ENCODE data around the gene SUN1.

SUN1 gene

DNA sequence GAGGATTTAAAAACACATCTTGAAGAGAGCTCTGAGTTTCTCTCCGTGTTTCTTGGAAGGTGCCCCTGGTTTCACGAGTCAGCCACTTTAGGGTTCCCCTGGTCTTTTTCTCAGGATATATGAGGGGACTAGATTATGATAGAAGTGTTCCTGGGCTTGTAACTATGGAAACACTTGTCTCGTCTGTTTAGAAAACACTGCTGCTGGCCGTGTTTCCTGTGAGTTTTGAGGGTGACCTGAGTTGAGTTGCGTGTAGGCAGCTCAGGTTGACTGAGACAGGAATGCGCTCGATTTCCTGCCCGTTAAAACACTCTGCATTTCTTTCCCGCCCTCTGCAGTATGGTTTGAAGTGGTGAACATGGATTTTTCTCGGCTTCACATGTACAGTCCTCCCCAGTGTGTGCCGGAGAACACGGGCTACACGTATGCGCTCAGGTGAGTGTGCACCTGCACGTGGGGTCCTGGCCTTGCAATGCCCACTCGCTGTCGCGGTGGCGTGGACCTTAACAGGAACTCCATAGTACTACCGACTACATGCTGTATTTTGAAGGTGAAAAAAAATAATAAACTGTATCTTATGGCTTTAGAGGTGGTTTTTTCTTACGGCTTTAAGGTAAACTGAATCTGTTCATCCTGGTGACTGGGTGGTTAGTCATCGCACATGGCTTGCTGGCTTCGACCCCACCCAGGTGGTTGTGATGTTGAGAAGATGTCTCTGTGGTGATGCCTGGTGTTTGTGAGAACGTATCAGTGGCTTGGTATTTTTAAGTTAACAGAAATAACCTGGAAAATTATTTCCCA, at the start of gene SUN1:
TSS of gene SUN1 (plus strand) at position 310 of the 801 bp plus-strand sequence. CDS start at position 359, 49 bp downstream.
- H3K9me3 ChIP-seq (ENCODE audit: control insufficient read depth, low read length) = no peaks in the 10 kb centered on the region
- peak within 1 kb of the TSS; percentile 72 for H3K4me3 ChIP-seq (ENCODE audit: low read length)
- H3K27me3 ChIP-seq (replicated peaks; ENCODE audit: control insufficient read depth, insufficient read depth, low read length) = no peaks in the 10 kb centered on the region
- peaks cover 45% of the 10 kb centered on the region for H3K4me1 ChIP-seq (ENCODE audit: control insufficient read depth, insufficient read depth, low read length)
- H3K36me3 ChIP-seq (ENCODE audit: control insufficient read depth, insufficient read depth, low read length, severe bottlenecking) = no peaks in the 10 kb centered on the region
- peak within 1 kb of the TSS; percentile 79 for H3K9ac ChIP-seq (ENCODE audit: low read length)
- peak; percentile 62 for DNase-seq (ENCODE audit: low read depth)

- H3K9me3 ChIP-seq (ENCODE audit: control insufficient read depth, low read length) = no peaks in the 10 kb centered on the region
- DNase-seq (ENCODE audit: low read depth) = no peak
- no peaks in the 10 kb centered on the region for H3K4me1 ChIP-seq (ENCODE audit: control insufficient read depth, insufficient read depth, low read length)
- no peak overlapping the region for H3K4me3 ChIP-seq (ENCODE audit: low read length)
- H3K9ac ChIP-seq (ENCODE audit: low read length) = no peak overlapping the region
- peaks cover 33% of the 10 kb centered on the region for H3K36me3 ChIP-seq (ENCODE audit: control insufficient read depth, insufficient read depth, low read length, severe bottlenecking)
- no peaks in the 10 kb centered on the region for H3K27me3 ChIP-seq (replicated peaks; ENCODE audit: control insufficient read depth, insufficient read depth, low read length)
These were observed 49.4 kb upstream of the SUN1 start for GRCh38 chr7:782718-783449.

DNA sequence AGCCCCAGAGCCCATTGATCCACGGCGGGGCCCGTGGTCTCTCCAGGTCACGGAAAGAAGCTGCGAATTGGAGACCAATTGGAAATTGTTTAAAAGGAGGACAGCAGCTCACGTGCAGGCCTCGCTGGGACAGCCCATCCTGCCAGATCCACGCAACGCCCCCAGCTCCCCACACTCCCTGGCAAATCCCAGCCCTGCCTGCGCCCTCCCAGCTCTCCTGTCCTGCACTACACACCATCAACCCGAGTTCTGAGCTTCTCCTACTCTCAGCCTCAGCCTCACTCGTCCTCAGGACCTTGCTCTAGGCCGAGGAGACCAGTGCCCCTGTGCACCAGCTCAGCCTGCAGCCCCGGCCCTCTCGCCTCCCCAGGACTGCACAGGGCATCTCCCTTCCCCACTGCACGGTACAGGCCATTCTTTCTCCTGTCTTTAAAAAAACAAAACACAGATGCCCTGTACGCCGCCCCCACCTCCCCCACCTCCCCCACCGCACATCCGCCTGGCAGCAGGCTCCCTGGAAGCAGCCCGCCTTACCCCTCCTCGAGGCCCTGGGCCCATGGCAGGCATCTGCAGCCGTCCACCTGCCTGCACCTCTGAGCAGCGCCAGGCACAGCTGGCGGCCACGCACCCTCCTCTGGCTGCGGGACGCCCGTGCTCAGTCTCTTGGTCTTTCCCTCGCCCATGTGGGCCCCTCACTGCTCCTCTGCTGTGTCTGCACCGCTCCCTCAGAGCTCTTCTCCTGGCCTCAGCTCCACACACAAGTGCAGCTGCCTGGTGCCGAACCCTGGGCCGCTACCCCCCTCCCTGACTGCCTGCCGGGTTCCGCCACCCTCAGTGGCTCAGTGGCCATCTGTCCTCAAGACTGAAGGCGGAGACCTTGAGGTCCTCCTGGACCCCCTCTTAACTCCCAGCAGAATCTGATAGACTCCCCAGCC, 48.5 kb upstream of the SUN1 start:
- no peaks in the 10 kb centered on the region for H3K9me3 ChIP-seq (ENCODE audit: control insufficient read depth, low read length)
- H3K36me3 ChIP-seq (ENCODE audit: control insufficient read depth, insufficient read depth, low read length, severe bottlenecking) = peaks cover 27% of the 10 kb centered on the region
- H3K9ac ChIP-seq (ENCODE audit: low read length) = no peak overlapping the region
- DNase-seq (ENCODE audit: low read depth) = no peak
- H3K4me1 ChIP-seq (ENCODE audit: control insufficient read depth, insufficient read depth, low read length) = no peaks in the 10 kb centered on the region
- H3K4me3 ChIP-seq (ENCODE audit: low read length) = no peak overlapping the region
- no peaks in the 10 kb centered on the region for H3K27me3 ChIP-seq (replicated peaks; ENCODE audit: control insufficient read depth, insufficient read depth, low read length)

DNA sequence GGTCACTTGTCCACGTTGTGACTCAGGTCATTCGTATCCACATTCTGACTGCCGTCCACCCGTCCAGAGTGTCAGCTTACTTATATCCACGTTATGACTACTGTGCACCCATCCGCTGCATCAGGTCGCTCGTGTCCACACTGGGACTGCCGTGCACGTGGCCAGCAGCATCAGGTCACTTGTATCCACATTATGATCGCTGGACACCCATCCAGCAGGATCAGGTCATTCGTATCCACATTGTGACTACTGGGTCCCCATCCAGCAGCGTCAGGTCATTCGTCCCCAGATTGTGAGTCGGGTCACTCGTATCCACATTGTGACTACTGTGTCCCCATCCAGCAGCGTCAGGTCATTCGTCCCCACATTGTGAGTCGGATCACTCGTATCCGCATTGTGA, 47.3 kb upstream of the SUN1 start:
- H3K36me3 ChIP-seq (ENCODE audit: control insufficient read depth, insufficient read depth, low read length, severe bottlenecking) = peaks cover 27% of the 10 kb centered on the region
- no peak for DNase-seq (ENCODE audit: low read depth)
- no peak overlapping the region for H3K4me3 ChIP-seq (ENCODE audit: low read length)
- H3K4me1 ChIP-seq (ENCODE audit: control insufficient read depth, insufficient read depth, low read length) = no peaks in the 10 kb centered on the region
- H3K27me3 ChIP-seq (replicated peaks; ENCODE audit: control insufficient read depth, insufficient read depth, low read length) = no peaks in the 10 kb centered on the region
- no peaks in the 10 kb centered on the region for H3K9me3 ChIP-seq (ENCODE audit: control insufficient read depth, low read length)
- no peak overlapping the region for H3K9ac ChIP-seq (ENCODE audit: low read length)

DNA sequence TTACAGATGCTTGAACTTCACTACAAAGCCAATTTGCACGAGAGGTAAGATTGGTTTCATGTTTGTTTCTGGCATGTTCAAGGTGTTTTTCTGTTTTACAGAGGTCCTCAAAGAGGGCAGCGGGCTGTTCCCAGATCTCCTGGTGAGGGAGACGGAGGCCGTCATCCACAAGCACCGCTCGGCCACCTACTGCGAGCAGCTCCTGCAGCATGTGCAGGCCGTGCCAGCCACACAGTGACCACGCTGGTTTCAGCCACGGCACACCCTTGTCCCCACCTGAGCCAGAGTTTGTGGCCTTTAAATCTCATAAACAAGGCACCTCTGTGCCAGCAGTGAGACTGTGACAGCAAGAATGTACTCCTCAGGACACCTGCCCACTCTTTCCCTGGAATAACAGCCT, 46.9 kb upstream of the SUN1 start:
- Histone ChIP-seq H3K4me3 (ENCODE audit: low read length) (no peak overlapping the region), H3K4me1 (ENCODE audit: control insufficient read depth, insufficient read depth, low read length) (no peaks in the 10 kb centered on the region), H3K9me3 (ENCODE audit: control insufficient read depth, low read length) (no peaks in the 10 kb centered on the region), H3K36me3 (ENCODE audit: control insufficient read depth, insufficient read depth, low read length, severe bottlenecking) (peaks cover 27% of the 10 kb centered on the region), H3K27me3 (replicated peaks; ENCODE audit: control insufficient read depth, insufficient read depth, low read length) (no peaks in the 10 kb centered on the region), H3K9ac (ENCODE audit: low read length) (no peak overlapping the region)
- no peak for DNase-seq (ENCODE audit: low read depth)

GRCh38 chr7:786472-787255, 45.6 kb upstream of the SUN1 start:
- Histone ChIP-seq H3K4me1 (ENCODE audit: control insufficient read depth, insufficient read depth, low read length) (no peaks in the 10 kb centered on the region), H3K4me3 (ENCODE audit: low read length) (no peak overlapping the region), H3K9me3 (ENCODE audit: control insufficient read depth, low read length) (no peaks in the 10 kb centered on the region), H3K36me3 (ENCODE audit: control insufficient read depth, insufficient read depth, low read length, severe bottlenecking) (peaks cover 27% of the 10 kb centered on the region), H3K9ac (ENCODE audit: low read length) (no peak overlapping the region), H3K27me3 (replicated peaks; ENCODE audit: control insufficient read depth, insufficient read depth, low read length) (no peaks in the 10 kb centered on the region)
- DNase-seq (ENCODE audit: low read depth) = peak; percentile 85

DNA sequence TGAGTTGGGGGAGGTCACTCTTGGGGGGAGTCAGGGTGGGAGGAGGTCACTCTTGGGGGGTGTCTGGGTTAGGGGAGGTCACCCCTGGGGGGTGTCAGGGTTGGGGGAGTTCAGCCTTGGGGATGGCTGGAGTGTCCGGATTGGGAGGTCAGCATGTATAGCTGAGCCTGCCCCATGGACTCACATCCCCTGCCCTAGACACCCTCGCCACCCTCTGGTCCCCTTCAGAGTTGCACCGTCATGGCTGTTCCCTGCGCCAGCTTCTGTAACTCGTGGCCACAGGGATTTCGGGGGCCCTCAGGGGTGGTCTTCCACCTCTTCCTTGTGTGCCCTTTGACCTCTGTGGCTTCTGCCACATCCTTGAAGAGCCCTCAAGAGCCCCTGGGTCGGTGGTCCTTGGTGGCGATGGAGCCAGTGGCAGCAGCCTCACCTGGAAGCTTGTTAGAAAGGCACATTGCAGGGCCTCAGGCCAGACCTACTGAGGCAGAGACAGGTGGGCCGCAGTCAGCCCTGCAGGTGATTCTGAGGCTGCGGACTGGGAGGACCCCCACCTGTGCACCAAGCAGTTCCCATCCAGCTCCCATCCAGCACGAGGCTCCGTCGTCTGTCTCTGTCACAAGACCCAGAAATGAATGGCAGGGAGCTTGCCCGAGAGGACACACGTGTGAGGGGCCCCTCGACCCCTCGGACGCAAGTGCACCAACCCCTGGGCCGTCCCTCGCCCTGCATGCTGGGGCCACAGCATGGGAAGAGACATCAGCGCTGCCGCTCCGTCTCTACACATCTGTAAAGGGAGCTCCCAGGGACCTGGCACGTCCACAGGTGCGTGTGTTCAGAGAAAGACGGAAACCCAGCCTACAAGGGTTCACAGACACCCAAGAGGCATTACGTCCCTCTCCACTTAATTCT, 44.7 kb upstream of the SUN1 start:
- Histone ChIP-seq H3K27me3 (replicated peaks; ENCODE audit: control insufficient read depth, insufficient read depth, low read length) (no peaks in the 10 kb centered on the region), H3K4me3 (ENCODE audit: low read length) (no peak overlapping the region), H3K9me3 (ENCODE audit: control insufficient read depth, low read length) (no peaks in the 10 kb centered on the region), H3K4me1 (ENCODE audit: control insufficient read depth, insufficient read depth, low read length) (no peaks in the 10 kb centered on the region), H3K36me3 (ENCODE audit: control insufficient read depth, insufficient read depth, low read length, severe bottlenecking) (peaks cover 23% of the 10 kb centered on the region), H3K9ac (ENCODE audit: low read length) (no peak overlapping the region)
- DNase-seq (ENCODE audit: low read depth) = no peak

GRCh38 chr7:791519-791918, 40.8 kb upstream of the SUN1 start:
- Histone ChIP-seq H3K9ac (ENCODE audit: low read length) (no peak overlapping the region), H3K9me3 (ENCODE audit: control insufficient read depth, low read length) (no peaks in the 10 kb centered on the region), H3K36me3 (ENCODE audit: control insufficient read depth, insufficient read depth, low read length, severe bottlenecking) (no peaks in the 10 kb centered on the region), H3K27me3 (replicated peaks; ENCODE audit: control insufficient read depth, insufficient read depth, low read length) (no peaks in the 10 kb centered on the region), H3K4me1 (ENCODE audit: control insufficient read depth, insufficient read depth, low read length) (no peaks in the 10 kb centered on the region), H3K4me3 (ENCODE audit: low read length) (no peak overlapping the region)
- no peak for DNase-seq (ENCODE audit: low read depth)

DNA sequence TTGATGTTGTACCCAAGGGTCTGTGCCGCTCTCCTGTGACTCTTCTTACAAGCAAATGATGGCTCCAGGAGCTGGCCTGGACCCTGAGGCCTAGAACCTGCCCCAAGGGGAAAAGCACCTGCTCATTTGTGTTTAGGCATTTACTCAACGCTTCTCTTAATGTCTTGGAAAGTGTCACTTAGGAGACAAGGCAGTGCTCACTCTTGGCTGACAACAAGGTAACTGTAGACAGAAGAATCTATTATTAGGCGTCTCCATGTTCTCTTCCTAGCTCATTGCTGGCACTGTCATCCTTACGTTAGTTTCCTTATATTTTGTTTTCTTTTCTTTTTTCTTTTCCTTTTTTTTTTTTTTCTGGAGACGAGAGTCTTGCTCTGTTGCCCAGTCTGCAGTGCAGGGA, 38.1 kb upstream of the SUN1 start:
- DNase-seq (ENCODE audit: low read depth) = no peak
- Histone ChIP-seq H3K4me1 (ENCODE audit: control insufficient read depth, insufficient read depth, low read length) (no peaks in the 10 kb centered on the region), H3K9ac (ENCODE audit: low read length) (no peak overlapping the region), H3K27me3 (replicated peaks; ENCODE audit: control insufficient read depth, insufficient read depth, low read length) (no peaks in the 10 kb centered on the region), H3K4me3 (ENCODE audit: low read length) (no peak overlapping the region), H3K36me3 (ENCODE audit: control insufficient read depth, insufficient read depth, low read length, severe bottlenecking) (no peaks in the 10 kb centered on the region), H3K9me3 (ENCODE audit: control insufficient read depth, low read length) (no peaks in the 10 kb centered on the region)
